Heart left ventricle (tissue), 13 donors: Measurements from ENCODE around the gene ARHGEF6.

Experiments used
- POLR2A ChIP-seq, 2 donors: fragments of 450-650 bp; IDR thresholded peaks; one replicate each; pipeline ENCODE4 v1.6.1; 2017; ENCODE audit warnings: antibody characterized with exemption in 2 of 2, mild to moderate bottlenecking in 2 of 2, moderate library complexity in 2 of 2
- TF ChIP-seq, protein P1 (sequence below), 12 donors: fragments of 200-600 bp; sonication (generic) in 4 of 12; IDR thresholded peaks; one replicate each; pipeline versions ENCODE4 v1.5.0 to v1.8.0; 2018 to 2022; ENCODE audit warnings: antibody characterized with exemption in 12 of 12, mild to moderate bottlenecking in 5 of 12
- donor health status: ischemic (EF 13 %, LVEDD 7.1; RV severe dilation, severe dysfunction).
- donor health status: DM: no; HTN: yes; CAD: no.
- donor health status: DM: no; HTN: no; CAD: no.
- donor health status: ischemic (EF 25% LVEDD 6.9; RV normal size, moderate dysfunction).
- donor health status: ischemic (EF 25% LVEDD 5.7; RV mildly dilated, moderate dysfunction).
- donor health status: ischemic (EF 35%, LVEDD 5.7; RV mildly dilated, moderate dysfunction).
- donor health status: nonischemic (EF 11% LVEDD 7.7; RV severe dilation, severe dysfunction).
- donor health status: DM: yes; HTN: yes; CAD: no.
- donor health status: PGD.
- donor health status: ischemic (EF 29% LVEDD 5.4; RV normal size, mild dysfunction).
- donor health status: nonischemic (EF 23%, LVEDD 6.1; RV moderate dilation, normal function).

DNA sequence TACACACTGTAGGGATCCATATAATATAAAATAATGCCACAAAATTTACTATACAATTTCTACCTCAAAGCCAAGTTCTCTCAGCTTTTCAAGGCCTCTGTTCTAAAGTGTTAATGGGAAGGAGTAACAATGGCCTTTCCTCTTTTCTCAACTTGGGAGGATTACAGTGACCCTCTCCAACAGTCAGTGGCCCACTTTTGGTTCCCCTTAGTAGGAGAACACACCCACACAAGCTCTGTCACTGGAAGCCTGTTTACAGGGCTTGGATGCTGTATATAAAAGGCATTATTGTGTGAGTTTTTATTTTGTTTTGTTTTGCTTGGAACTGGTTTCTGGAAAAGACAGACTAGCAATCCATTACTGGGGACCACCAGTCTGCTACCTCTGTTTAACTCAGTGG, 1.8 kb downstream of the ARHGEF6 start:
- TF ChIP-seq, protein P1, sequence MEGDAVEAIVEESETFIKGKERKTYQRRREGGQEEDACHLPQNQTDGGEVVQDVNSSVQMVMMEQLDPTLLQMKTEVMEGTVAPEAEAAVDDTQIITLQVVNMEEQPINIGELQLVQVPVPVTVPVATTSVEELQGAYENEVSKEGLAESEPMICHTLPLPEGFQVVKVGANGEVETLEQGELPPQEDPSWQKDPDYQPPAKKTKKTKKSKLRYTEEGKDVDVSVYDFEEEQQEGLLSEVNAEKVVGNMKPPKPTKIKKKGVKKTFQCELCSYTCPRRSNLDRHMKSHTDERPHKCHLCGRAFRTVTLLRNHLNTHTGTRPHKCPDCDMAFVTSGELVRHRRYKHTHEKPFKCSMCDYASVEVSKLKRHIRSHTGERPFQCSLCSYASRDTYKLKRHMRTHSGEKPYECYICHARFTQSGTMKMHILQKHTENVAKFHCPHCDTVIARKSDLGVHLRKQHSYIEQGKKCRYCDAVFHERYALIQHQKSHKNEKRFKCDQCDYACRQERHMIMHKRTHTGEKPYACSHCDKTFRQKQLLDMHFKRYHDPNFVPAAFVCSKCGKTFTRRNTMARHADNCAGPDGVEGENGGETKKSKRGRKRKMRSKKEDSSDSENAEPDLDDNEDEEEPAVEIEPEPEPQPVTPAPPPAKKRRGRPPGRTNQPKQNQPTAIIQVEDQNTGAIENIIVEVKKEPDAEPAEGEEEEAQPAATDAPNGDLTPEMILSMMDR (IDR thresholded peaks at IDR 0.05): no peak
- TF ChIP-seq POLR2A (IDR thresholded peaks at IDR 0.05): no peak
